Ishikawa (cell line): ENCODE measurements around the gene DGKQ.
A peak's percentile ranks its signal among the peaks of the same experiment; 100 is the strongest.

Source experiments
- CEBPB ChIP-seq: IDR thresholded peaks from 2 replicates; pipeline ENCODE4 v1.6.1; 2012
- EGR1 ChIP-seq: IDR thresholded peaks from 2 replicates; pipeline ENCODE4 v1.6.1; 2012
- EP300 ChIP-seq: IDR thresholded peaks from 2 replicates; pipeline ENCODE4 v1.6.1; 2012; ENCODE audit warnings: borderline replicate concordance
- NFIC ChIP-seq: IDR thresholded peaks from 2 replicates; pipeline ENCODE4 v1.6.1; 2012
- RAD21 ChIP-seq: IDR thresholded peaks from 2 replicates; pipeline ENCODE4 v1.6.1; 2012; ENCODE audit warnings: low read depth
- TAF1 ChIP-seq: IDR thresholded peaks from 2 replicates; pipeline ENCODE4 v1.6.1; 2012; ENCODE audit warnings: low read depth, mild to moderate bottlenecking
- TEAD4 ChIP-seq: IDR thresholded peaks from 2 replicates; pipeline ENCODE4 v1.6.1; 2012
- YY1 ChIP-seq: IDR thresholded peaks from 2 replicates; pipeline ENCODE4 v1.6.1; 2012; ENCODE audit warnings: low read depth
- ZBTB7A ChIP-seq: IDR thresholded peaks from 2 replicates; pipeline ENCODE4 v1.6.1; 2012; ENCODE audit warnings: low read depth
- TF ChIP-seq, protein P1 (sequence below): IDR thresholded peaks from 2 replicates; pipeline ENCODE4 v1.6.1; 2012
- TF ChIP-seq, protein P2 (sequence below): IDR thresholded peaks from 2 replicates; pipeline ENCODE4 v1.6.1; 2012
- TF ChIP-seq, protein P3 (sequence below): IDR thresholded peaks from 2 replicates; pipeline ENCODE4 v1.6.1; 2012; ENCODE audit warnings: low read depth, mild to moderate bottlenecking

Gene DGKQ

DNA sequence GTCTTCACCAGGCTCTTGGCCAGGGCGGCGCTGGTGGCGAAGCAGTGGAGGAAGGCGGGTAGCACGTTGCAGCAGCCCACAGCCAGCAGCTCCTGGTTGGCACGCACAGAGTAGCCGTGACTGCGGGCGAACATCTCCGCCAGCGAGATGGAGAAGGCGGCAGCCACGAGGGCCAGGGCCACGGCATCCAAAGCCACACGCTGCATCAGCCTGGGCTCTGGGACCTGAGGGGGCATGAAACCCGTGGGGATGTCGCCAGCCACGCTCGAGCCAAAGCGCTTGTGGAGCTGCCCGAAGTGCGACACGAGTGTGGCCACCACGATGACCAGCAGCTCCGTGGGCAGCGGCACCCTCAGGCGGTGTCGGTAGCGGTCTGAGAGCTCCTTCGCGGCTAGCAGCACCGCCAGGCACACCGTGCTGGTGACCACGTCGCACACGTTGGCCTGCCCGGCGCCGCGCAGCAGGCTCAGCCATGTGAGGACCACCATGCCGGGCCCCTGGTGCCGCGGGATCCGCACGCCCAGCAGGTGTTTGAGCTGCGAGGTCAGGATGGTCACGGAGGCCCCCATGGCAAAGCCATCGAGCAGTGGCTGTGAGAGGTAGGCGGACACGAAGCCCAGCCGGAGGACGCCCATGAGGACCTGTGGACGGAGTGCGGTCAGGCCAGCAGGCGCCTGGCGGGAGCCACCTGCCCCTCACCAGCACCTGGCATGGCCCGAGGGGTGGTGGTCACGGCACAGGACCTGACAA lies 16.5 kb upstream of the DGKQ start:
- TF ChIP-seq EGR1: no peak
- TF ChIP-seq TEAD4: no peak
- TF ChIP-seq, protein P1, sequence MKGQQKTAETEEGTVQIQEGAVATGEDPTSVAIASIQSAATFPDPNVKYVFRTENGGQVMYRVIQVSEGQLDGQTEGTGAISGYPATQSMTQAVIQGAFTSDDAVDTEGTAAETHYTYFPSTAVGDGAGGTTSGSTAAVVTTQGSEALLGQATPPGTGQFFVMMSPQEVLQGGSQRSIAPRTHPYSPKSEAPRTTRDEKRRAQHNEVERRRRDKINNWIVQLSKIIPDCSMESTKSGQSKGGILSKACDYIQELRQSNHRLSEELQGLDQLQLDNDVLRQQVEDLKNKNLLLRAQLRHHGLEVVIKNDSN: no peak
- TF ChIP-seq NFIC: no peak
- TF ChIP-seq CEBPB: no peak
- TF ChIP-seq, protein P2, sequence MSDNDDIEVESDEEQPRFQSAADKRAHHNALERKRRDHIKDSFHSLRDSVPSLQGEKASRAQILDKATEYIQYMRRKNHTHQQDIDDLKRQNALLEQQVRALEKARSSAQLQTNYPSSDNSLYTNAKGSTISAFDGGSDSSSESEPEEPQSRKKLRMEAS: no peak
- no peak for TF ChIP-seq RAD21
- no peak for TF ChIP-seq YY1
- no peak for TF ChIP-seq EP300
- TF ChIP-seq, protein P3, sequence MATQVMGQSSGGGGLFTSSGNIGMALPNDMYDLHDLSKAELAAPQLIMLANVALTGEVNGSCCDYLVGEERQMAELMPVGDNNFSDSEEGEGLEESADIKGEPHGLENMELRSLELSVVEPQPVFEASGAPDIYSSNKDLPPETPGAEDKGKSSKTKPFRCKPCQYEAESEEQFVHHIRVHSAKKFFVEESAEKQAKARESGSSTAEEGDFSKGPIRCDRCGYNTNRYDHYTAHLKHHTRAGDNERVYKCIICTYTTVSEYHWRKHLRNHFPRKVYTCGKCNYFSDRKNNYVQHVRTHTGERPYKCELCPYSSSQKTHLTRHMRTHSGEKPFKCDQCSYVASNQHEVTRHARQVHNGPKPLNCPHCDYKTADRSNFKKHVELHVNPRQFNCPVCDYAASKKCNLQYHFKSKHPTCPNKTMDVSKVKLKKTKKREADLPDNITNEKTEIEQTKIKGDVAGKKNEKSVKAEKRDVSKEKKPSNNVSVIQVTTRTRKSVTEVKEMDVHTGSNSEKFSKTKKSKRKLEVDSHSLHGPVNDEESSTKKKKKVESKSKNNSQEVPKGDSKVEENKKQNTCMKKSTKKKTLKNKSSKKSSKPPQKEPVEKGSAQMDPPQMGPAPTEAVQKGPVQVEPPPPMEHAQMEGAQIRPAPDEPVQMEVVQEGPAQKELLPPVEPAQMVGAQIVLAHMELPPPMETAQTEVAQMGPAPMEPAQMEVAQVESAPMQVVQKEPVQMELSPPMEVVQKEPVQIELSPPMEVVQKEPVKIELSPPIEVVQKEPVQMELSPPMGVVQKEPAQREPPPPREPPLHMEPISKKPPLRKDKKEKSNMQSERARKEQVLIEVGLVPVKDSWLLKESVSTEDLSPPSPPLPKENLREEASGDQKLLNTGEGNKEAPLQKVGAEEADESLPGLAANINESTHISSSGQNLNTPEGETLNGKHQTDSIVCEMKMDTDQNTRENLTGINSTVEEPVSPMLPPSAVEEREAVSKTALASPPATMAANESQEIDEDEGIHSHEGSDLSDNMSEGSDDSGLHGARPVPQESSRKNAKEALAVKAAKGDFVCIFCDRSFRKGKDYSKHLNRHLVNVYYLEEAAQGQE: no peak

DNA sequence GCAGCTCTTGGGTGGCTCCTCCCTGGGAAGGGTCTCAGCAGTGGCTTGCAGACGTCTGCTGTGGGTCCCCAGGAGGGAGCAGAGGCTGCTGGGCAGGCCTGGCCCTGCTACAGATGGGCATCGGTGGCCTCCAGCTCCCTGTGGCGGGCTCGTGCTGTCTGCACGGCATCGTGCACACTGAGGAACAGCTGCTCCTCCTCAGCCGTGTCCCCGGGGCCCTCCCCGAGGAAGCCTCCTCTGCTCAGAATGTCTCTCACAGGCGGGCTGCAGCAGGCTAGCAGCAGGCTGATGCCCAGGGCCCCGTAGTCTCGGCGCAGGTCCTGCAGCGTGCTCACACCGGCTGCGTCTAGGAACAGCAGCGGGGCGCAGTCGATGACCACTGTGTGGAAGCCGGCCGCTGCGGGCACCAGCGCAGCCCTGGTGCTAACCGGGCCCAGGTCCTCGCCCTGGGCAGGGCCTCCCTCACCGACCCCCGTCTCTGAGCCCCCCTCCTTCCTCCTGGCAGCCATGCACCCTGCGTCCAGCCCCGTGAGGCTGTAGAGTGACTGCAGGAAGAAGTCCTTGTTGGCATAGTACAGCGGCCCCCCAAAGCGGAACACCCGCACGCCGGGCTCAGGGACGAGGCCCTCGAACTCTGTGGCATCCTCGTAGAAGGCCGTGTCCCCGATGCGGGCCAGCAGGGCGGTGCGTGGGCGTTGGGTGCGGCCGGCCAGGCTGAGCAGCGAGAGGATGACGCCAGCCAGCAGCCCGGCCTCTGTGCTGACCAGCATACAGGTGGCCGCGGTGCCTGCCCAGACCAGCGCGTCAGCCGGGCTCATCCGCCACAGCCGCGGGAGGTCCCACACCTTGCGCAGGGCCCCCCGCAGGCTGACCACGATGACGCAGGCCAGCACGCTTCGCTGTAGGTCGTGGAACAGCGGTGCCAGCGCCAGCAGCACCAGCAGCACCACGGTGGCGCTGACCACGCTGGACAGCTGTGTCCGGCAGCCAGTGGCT lies 15.7 kb upstream of the DGKQ start:
- TF ChIP-seq NFIC (no peak), TEAD4 (no peak), EP300 (no peak)

DNA sequence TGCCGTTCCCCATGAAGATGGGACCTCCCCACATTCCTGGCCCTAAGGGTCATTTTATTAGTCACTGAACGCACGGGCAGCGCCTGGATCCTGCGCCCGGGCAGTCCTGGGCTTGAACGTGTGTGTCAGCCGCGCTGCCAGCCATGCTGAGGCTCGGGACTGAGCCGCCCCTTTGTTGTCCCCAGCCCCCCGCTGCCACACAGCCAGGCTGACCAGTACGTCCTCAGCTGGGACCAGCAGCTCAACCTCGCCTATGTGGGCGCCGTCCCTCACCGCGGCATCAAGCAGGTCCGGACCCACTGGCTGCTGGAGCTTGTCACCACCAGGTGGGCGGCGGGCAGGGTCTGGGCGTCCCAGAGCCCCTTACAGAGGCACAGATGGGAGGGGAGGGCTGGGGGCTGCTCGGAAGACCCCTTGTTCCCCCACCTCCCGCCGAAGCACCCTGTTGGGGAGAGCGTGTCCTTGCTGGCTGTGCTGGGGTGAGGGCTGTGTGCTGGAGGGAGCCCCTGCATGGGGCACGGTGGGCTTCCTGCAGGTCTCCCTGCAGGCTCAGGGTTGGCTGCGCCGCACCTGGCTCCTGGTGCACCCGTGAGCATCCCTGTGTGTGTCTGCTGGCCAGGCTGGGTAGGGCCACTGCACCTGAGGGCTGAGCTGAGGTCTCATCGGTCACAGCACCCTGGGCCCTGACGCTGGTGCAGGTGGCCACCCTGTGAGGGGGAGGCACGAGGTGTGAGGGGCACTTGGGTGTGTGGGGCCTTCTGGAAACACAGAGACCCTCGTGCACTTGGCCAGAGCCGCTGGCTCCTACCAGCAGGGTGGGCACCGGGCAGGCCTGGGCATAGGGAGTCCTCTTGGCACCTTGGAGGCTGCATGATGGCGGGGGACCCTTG lies 14.5 kb upstream of the DGKQ start:
- TF ChIP-seq, protein P2: no peak
- peak; percentile 74; the same call in 1 of the 2 replicates for TF ChIP-seq TEAD4
- 0 out of 2 replicates have a peak, but pooled peaks have one; percentile 8 for TF ChIP-seq ZBTB7A
- TF ChIP-seq, protein P3: no peak

DNA sequence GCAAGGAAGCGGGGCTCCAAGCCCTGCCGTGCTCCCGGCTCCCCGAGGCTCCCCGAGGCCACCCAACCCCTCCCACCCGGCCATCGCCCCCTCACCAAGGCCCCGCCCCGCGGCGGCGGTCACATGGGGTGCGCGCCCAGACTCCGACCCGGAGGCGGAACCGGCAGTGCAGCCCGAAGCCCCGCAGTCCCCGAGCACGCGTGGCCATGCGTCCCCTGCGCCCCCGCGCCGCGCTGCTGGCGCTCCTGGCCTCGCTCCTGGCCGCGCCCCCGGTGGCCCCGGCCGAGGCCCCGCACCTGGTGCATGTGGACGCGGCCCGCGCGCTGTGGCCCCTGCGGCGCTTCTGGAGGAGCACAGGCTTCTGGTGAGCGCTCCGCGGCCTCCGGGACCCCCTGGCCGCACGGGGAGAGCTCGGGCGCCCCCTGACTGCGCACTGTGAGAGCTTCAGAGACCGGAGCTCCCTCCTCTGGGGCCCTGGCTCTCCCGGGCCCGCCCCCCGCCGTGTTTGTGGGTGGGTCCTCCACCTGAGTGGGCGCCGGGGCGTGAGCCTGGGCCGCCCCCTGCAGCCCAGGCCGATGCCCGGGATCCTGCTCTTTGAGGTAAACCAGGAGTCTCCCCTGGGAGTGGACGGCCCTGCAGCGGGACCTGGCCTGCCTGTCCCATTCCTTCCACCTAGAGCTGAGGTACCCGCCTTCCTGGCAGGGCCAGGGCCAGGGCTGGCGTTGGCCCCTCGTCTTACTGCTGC lies 13.7 kb upstream of the DGKQ start, which contains the start of gene IDUA:
IDUA (plus strand) TSS at position 166 of the 745 bp plus-strand sequence; CDS start at position 207, 41 bp downstream.
- TF ChIP-seq, protein P1: peak; percentile 91
- 0 out of 2 replicates have a peak, but pooled peaks have one; percentile 18 for TF ChIP-seq TAF1
- TF ChIP-seq ZBTB7A: peak; percentile 85; the same call in 1 of the 2 replicates
- TF ChIP-seq EP300: no peak
- TF ChIP-seq, protein P3: no peak
- TF ChIP-seq EGR1: peak; percentile 65; the same call in 1 of the 2 replicates
- peak; percentile 25; the same call in 1 of the 2 replicates for TF ChIP-seq RAD21
- TF ChIP-seq, protein P2: peak; percentile 65
